Glomerular visceral epithelial cell (primary cell): ENCODE results near the gene TLE1.
"Not testable (repeated sequence)": the region's sequence is repeated elsewhere in the genome, so short reads cannot be mapped to it uniquely, and the experiment has no call there.

ENCODE experiments used
- DNase-seq: peaks from one replicate; pipeline ENCODE4 v3.0.0-alpha.2; 2016; ENCODE audit errors: extremely low spot score

The TLE1 gene

GRCh38 chr9:81621785-81622259, 67.5 kb downstream of the TLE1 start:
- no peak for DNase-seq

- DNase-seq: no peak
These were observed 68.2 kb downstream of the TLE1 start for GRCh38 chr9:81621118-81621517.

- DNase-seq: no peak
These were observed 69.4 kb downstream of the TLE1 start for GRCh38 chr9:81620002-81620390.

DNA sequence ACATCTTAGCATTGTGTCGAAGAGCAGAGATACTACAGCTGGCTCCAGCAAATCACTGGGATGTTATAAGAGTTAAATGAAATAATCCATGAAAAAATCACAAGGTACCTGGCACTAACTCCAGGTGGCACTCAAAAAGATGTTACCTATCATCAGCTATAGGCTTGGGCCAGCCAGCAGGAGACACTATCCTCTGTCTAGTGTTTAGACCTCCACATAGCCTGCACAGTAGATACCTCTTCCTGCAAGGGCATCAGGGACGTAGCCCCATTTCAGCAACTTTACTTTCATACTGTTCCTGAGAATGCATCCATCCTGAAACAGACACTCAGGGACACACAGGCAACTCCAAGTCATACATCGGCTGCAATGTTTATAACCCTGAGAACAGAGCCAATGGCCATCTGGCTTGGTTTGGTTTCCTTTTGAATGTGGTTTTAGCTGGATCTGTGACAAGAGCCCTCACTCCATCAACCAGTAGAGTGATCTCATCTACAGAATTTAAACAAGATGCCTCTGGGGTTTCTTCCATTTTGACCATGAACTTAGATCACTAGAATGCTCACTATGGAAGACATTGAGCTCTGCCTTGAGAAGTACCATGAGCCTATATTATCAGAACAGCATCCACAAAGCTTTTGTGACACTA, 69.9 kb downstream of the TLE1 start:
- DNase-seq: peak; percentile 63

DNA sequence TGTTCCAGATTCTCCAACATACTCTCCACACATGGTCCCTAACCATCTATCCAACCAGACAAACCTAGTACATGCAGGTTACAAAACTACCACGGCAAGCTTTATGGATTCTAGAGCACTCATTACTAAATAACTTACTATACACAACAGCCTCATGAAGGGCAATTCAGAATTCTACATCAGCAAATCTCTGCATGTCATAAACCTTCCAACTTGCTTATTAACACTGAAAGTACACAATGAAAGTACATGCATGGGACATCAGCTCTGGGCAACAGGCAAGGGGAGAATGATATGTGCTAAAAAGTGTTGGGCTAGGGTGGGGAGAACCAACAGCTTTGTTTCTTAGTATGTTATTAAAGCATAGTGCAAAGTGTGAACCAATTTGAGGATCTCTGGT, 70.4 kb downstream of the TLE1 start:
- no peak for DNase-seq

- DNase-seq: no peak
These were observed 73.2 kb downstream of the TLE1 start for GRCh38 chr9:81616141-81616540.

- no peak for DNase-seq
These were observed 75.0 kb downstream of the TLE1 start for GRCh38 chr9:81614335-81614734.

GRCh38 chr9:81613002-81613812, 76.1 kb downstream of the TLE1 start:
- DNase-seq: no peak

- no peak for DNase-seq
These were observed 77.7 kb downstream of the TLE1 start for GRCh38 chr9:81611664-81612063.

- DNase-seq: no peak
These were observed 78.6 kb downstream of the TLE1 start for GRCh38 chr9:81610740-81611107.

- peak; percentile 84 for DNase-seq
These were observed 79.3 kb downstream of the TLE1 start for GRCh38 chr9:81609782-81610739.

DNA sequence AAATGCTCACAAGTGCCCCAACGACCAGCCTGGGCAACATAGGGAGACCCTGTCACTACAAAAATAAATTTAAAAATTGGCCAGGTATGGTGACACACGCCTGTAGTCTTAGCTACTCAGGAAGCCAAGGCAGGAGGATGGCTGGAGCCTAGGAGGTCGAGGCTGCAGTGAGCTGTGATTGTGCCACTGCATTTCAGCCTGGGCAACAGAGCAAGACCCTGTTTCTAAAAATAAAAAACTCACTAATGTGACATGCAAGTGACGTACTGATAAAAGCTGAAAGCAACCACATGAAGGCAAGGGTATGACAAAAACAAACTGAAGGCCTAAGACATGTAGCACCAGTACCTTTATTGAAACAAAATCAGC, 81.1 kb downstream of the TLE1 start:
- no peak for DNase-seq

DNA sequence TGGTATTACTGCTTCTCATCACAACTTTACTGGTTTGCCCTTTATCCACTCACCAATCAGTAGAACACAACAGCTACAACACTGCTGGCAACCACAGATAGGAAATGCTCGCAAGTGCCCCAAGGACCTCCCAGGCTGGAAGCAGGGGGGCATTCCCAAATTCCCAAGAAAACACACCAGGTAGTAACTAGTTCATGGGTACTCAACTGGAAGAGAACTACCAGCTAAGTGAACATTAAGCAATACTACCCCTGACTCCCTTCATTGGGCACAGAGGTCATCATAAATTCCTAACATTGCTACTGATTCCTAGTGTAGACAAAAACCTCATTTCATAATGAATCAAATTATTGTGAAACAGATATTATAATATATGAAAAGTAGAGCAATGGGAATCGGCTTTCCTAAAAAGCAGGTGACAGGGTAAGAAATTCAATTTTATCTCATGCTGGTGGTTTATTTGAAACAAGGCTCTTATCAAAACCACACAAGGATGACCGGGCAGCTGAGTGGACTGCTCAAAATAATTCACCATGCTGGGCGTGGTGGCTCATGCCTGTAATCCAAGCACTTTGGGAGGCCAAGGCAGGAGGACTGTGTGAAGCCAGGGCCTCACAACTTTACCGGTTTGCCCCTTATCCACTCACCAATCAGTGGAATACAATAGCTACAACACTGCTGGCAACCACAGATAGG, 81.6 kb downstream of the TLE1 start:
- peak; percentile 76 for DNase-seq

DNA sequence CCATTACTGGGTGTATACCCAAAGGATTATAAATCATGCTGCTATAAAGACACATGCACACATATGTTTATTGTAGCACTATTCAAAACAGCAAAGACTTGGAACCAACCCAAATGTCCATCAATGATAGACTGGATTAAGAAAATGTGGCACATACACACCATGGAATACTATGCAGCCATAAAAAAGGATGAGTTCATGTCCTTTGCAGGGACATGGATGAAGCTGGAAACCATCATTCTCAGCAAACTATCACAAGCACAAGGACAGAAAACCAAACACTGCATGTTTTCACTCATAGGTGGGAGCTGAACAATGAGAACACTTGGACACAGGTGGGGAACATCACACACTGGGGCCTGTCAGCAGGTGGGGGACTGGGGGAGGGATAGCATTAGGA, 83.1 kb downstream of the TLE1 start:
- not testable (repeated sequence) for DNase-seq

DNA sequence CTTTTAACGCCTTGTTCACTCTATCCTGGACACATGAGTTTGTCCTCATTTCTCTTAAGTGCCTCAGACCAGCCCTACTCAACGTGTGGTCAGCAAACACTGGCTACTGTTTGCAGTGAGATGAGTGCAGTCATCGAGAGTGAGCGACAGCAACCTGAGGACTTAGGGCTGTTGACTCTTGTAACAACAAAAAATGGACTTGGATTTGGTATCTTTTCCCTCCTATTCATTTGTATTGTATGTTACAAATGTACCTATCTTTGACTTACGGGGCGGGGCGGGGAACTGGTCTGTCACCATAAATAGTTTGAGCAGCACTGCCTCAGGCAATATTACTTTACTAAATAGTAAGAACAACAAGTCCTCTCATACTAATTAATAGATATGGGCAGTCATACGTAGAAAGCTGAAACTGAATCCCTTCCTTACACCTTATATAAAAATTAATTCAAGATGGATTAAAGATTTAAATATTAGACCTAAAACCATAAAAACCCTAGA, 84.1 kb downstream of the TLE1 start:
- no peak for DNase-seq

DNA sequence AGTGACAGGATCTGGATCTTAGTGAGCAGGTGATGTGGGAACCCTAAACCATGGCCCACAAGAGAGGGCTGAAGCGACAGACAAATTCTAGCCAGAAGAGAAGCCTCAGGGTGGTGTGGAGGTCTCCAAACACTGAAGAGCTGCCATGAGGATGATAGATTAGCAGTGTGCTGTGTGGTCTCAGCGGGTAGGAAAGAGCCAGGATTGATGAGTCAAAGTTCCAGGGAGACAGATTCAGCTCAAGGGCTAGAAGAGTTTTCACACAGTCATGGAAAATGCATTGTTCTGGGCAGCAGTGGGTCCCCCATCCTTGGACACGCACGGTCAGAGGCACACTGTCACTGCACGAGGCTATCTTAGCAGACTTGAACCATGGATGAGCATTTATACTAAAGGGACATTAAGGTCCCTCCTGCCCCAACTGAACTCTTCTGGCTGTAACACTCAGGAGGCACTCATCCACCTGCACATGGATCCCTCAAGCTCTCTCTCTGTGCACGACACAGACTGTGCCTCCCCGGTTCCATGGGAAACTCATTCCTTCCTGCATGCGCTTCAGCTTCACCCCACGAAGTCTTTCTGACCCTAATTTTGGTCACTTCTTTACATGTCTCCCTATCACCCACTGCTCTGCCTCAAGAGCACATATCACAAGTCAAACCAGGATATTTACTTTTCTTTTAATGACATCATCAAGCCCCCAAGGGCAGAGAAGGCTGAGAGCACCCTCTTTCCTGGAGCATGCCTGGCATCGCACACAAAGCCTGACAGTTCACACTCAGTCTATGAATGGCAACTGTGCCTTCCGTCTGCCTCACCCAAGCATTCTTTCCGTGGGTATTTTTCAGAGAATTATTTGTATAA, 84.8 kb downstream of the TLE1 start:
- DNase-seq: no peak

- DNase-seq: no peak
These were observed 86.3 kb downstream of the TLE1 start for GRCh38 chr9:81602887-81603680.

GRCh38 chr9:81601639-81602623, 87.4 kb downstream of the TLE1 start:
- DNase-seq: no peak
